C4-2B (cell line): Measurements from ENCODE around the gene NHSL2.

Experiments used
- H3K27ac ChIP-seq: fragments of 450-650 bp; 2 replicates; pipeline ENCODE4 v1.5.1; 2017
- ZFX ChIP-seq: fragments of 450-650 bp; IDR thresholded peaks from 2 replicates; pipeline ENCODE4 v1.6.1; 2017
- TF ChIP-seq, protein P1 (sequence below): fragments of 450-650 bp; conservative IDR thresholded peaks from 2 replicates; pipeline ENCODE4 v1.5.1; 2017; ENCODE audit warnings: mild to moderate bottlenecking

The NHSL2 gene

GRCh38 chrX:72142094-72142793, 231.6 kb downstream of the NHSL2 start:
- H3K27ac ChIP-seq, result no peak overlapping the region
- TF ChIP-seq, protein P1, sequence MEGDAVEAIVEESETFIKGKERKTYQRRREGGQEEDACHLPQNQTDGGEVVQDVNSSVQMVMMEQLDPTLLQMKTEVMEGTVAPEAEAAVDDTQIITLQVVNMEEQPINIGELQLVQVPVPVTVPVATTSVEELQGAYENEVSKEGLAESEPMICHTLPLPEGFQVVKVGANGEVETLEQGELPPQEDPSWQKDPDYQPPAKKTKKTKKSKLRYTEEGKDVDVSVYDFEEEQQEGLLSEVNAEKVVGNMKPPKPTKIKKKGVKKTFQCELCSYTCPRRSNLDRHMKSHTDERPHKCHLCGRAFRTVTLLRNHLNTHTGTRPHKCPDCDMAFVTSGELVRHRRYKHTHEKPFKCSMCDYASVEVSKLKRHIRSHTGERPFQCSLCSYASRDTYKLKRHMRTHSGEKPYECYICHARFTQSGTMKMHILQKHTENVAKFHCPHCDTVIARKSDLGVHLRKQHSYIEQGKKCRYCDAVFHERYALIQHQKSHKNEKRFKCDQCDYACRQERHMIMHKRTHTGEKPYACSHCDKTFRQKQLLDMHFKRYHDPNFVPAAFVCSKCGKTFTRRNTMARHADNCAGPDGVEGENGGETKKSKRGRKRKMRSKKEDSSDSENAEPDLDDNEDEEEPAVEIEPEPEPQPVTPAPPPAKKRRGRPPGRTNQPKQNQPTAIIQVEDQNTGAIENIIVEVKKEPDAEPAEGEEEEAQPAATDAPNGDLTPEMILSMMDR, result no peak
- no peak for TF ChIP-seq ZFX

GRCh38 chrX:72142794-72143608, 232.4 kb downstream of the NHSL2 start:
- TF ChIP-seq ZFX, result no peak
- TF ChIP-seq, protein P1, result no peak

GRCh38 chrX:72143609-72143907, 232.9 kb downstream of the NHSL2 start:
- no peak overlapping the region for H3K27ac ChIP-seq
- TF ChIP-seq, protein P1, result no peak
- TF ChIP-seq ZFX, result no peak

More at GRCh38 chrX:72142794-72143608, 232.4 kb downstream of the NHSL2 start:
- no peak overlapping the region for H3K27ac ChIP-seq

DNA sequence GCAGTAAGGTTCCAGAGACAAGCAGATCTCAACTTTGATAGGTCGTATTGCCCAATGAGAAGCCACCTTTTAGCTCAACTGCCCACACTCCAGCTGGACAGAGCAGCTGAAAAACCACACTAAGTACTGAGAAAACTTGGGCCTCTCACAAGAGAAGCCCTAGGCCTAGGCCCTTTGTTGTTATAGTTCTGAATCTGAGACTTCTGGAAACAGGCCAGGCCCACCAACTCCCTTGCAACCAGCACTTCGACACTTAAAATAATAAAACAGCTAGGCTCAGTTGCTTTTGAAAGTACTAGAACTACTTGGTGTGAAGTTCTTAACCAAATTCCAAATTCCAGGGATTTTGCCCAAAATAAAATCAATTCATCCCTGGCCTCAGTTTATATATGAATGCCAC, 234.5 kb downstream of the NHSL2 start:
- no peak overlapping the region for H3K27ac ChIP-seq
- TF ChIP-seq, protein P1, result no peak
- no peak for TF ChIP-seq ZFX

GRCh38 chrX:72146527-72146926, 235.9 kb downstream of the NHSL2 start:
- H3K27ac ChIP-seq, result no peak overlapping the region
- TF ChIP-seq ZFX, result no peak
- TF ChIP-seq, protein P1, result no peak

- H3K27ac ChIP-seq, result no peak overlapping the region
- TF ChIP-seq ZFX, result no peak
- TF ChIP-seq, protein P1, result no peak
Observed at GRCh38 chrX:72158773-72159172, 248.1 kb downstream of the NHSL2 start.

DNA sequence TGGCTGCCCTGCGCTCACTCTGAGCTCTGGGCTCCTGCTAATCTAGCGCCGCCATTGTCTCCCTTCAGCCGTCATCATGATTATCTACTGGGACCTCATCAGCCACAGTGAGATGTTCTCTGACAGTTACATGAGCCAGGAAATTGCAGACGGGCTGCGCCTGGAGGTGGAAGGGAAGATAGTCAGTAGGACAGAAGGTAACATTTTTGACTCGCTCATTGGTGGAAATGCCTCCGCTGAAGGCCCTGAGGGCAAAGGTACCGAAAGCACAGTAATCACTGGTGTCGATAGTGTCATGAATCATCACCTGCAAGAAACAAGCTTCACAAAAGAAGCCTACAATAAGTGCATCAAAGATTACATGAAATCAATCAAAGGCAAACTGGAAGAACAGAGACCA, 249.1 kb downstream of the NHSL2 start:
- no peak overlapping the region for H3K27ac ChIP-seq
- no peak for TF ChIP-seq ZFX
- TF ChIP-seq, protein P1, result no peak
